GM12864 (cell line): Measurements from ENCODE around the gene SMCO4.

Source experiments
- DNase-seq: peaks from one replicate; pipeline ENCODE4 v3.0.0-alpha.2; 2011; ENCODE audit warnings: low read depth
- H3K4me3 ChIP-seq: 2 replicates; pipeline ENCODE4 v1.5.1; 2011; ENCODE audit warnings: mild to moderate bottlenecking, low read depth, low read length, control low read depth
- CTCF ChIP-seq: IDR thresholded peaks from 2 replicates; pipeline ENCODE4 v1.5.1; 2011; ENCODE audit warnings: low read depth, mild to moderate bottlenecking, moderate library complexity, low read length, control low read depth, inconsistent platforms; ENCODE audit errors: missing control alignments

Gene SMCO4

GRCh38 chr11:93571612-93572011 lies 28.4 kb upstream of the SMCO4 start:
- no peak for DNase-seq
- no peak overlapping the region for H3K4me3 ChIP-seq
- TF ChIP-seq CTCF: no peak

GRCh38 chr11:93570759-93571413 lies 27.7 kb upstream of the SMCO4 start:
- DNase-seq: no peak
- no peak overlapping the region for H3K4me3 ChIP-seq
- TF ChIP-seq CTCF: no peak

GRCh38 chr11:93569496-93569895 lies 26.3 kb upstream of the SMCO4 start:
- no peak for DNase-seq
- TF ChIP-seq CTCF: no peak
- no peak overlapping the region for H3K4me3 ChIP-seq

- DNase-seq: no peak
- no peak overlapping the region for H3K4me3 ChIP-seq
- no peak for TF ChIP-seq CTCF
Measured at GRCh38 chr11:93568726-93569125, 25.5 kb upstream of the SMCO4 start.

- no peak overlapping the region for H3K4me3 ChIP-seq
- TF ChIP-seq CTCF: no peak
- DNase-seq: no peak
Measured at GRCh38 chr11:93567401-93567895, 24.3 kb upstream of the SMCO4 start.

GRCh38 chr11:93564895-93565294 lies 21.7 kb upstream of the SMCO4 start:
- H3K4me3 ChIP-seq: no peak overlapping the region
- no peak for TF ChIP-seq CTCF
- DNase-seq: no peak

- TF ChIP-seq CTCF: no peak
- no peak for DNase-seq
- H3K4me3 ChIP-seq: no peak overlapping the region
Measured at GRCh38 chr11:93563857-93564256, 20.7 kb upstream of the SMCO4 start.
